ENCODE results near the gene REM2. TPM values are rescaled to one million over a fixed set of nuclear protein-coding genes. Genes with fewer than 3 reads are reported as not detected.

REM2 gene
- total RNA-seq, 1 experiment from 2014 or later = 1.2 TPM

- H3K14ac ChIP-seq (ENCODE audit: insufficient read depth, low read length) = peak overlapping the region; percentile 13
- no peak overlapping the region for H2AFZ ChIP-seq (ENCODE audit: low read length)
- no peaks in the 10 kb centered on the region for H3K79me1 ChIP-seq (ENCODE audit: insufficient read depth, low read depth, low read length, poor library complexity, severe bottlenecking)
- no peaks in the 10 kb centered on the region for H3K79me2 ChIP-seq (ENCODE audit: insufficient read depth, low read length)
- H3T11ph ChIP-seq (ENCODE audit: low read length) = no peak overlapping the region
- H3K9me3 ChIP-seq (ENCODE audit: control insufficient read depth, low read depth, low read length) = no peaks in the 10 kb centered on the region
- Mint-ChIP-seq H3K36me3 (ENCODE audit: insufficient read depth in 1 of 3, low read depth in 3 of 3) (peaks cover 4 to 11% (median 6%) of the 10 kb centered on the region in 3 experiments; a peak in 5 of 7 replicates), H3K9me3 (no peaks in the 10 kb centered on the region; a peak in 1 of 5 replicates), H3K27ac (peak overlapping the region; percentile 65 to 85 (median 84); a peak in 6 of 7 replicates), H3K27me3 (ENCODE audit: low read depth) (peaks cover 35% of the 10 kb centered on the region), H3K4me3 (peak overlapping the region; percentile 64 to 72; a peak in 4 of 5 replicates), H3K4me1 (peaks cover 31 to 36% of the 10 kb centered on the region in 2 experiments)
- H2BK20ac ChIP-seq (ENCODE audit: low read depth, low read length, poor library complexity, severe bottlenecking) = no peak overlapping the region
- H3K4me2 ChIP-seq (ENCODE audit: insufficient read depth, insufficient read length, low read length) = peak overlapping the region; percentile 75
- no peak overlapping the region for H3K23ac ChIP-seq (ENCODE audit: insufficient read length, low read depth, low read length)
- H3K4ac ChIP-seq (ENCODE audit: low read depth, low read length) = no peak overlapping the region
- H3K9ac ChIP-seq (ENCODE audit: extremely low read depth, insufficient read length, low read length) = peak overlapping the region; percentile 28
- peaks cover 3% of the 10 kb centered on the region; the same call in 1 of the 2 replicates for H3K27me3 ChIP-seq (ENCODE audit: insufficient read depth, low read length)
- peaks cover 13% of the 10 kb centered on the region for H3K23me2 ChIP-seq (ENCODE audit: insufficient read length, low read depth, low read length, poor library complexity, severe bottlenecking)
- no peak overlapping the region for H3K56ac ChIP-seq (ENCODE audit: insufficient read length, low read depth, low read length)
- no peak overlapping the region for H4K8ac ChIP-seq (replicated peaks; ENCODE audit: insufficient read length, low read depth, low read length)
- H2BK15ac ChIP-seq (ENCODE audit: low read depth, low read length) = no peak overlapping the region
- H3K4me1 ChIP-seq (ENCODE audit: insufficient read depth, low read length) = no peaks in the 10 kb centered on the region; the same call in 1 of the 2 replicates
- no peak overlapping the region for H4K91ac ChIP-seq (ENCODE audit: insufficient read length, low read depth, low read length)
- WGBS (ENCODE audit: extremely low coverage, insufficient read length, low lambda C conversion rate) = no CpG with 5 or more reads among the region's 6 CpGs
- peak overlapping the region; percentile 52 for H3K18ac ChIP-seq (ENCODE audit: insufficient read length, low read depth, low read length)
- H4K20me1 ChIP-seq (ENCODE audit: control insufficient read depth, insufficient read depth, insufficient read length) = no peaks in the 10 kb centered on the region
- H2AK5ac ChIP-seq (ENCODE audit: insufficient read length, low read length) = no peak overlapping the region
- TF ChIP-seq, protein P1, sequence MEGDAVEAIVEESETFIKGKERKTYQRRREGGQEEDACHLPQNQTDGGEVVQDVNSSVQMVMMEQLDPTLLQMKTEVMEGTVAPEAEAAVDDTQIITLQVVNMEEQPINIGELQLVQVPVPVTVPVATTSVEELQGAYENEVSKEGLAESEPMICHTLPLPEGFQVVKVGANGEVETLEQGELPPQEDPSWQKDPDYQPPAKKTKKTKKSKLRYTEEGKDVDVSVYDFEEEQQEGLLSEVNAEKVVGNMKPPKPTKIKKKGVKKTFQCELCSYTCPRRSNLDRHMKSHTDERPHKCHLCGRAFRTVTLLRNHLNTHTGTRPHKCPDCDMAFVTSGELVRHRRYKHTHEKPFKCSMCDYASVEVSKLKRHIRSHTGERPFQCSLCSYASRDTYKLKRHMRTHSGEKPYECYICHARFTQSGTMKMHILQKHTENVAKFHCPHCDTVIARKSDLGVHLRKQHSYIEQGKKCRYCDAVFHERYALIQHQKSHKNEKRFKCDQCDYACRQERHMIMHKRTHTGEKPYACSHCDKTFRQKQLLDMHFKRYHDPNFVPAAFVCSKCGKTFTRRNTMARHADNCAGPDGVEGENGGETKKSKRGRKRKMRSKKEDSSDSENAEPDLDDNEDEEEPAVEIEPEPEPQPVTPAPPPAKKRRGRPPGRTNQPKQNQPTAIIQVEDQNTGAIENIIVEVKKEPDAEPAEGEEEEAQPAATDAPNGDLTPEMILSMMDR (conservative IDR thresholded peaks at IDR 0.05) = no peak
- DNase-seq = peak; percentile 69
- no peak overlapping the region for H2BK120ac ChIP-seq (ENCODE audit: low read depth, low read length, poor library complexity, severe bottlenecking)
- no peak overlapping the region for H4K5ac ChIP-seq (ENCODE audit: insufficient read length, low read depth, low read length)
- H3K27ac ChIP-seq (ENCODE audit: insufficient read length, low read depth, low read length) = no peak overlapping the region
- no peak overlapping the region for H2BK12ac ChIP-seq (ENCODE audit: insufficient read length, low read depth, low read length)
- H2BK5ac ChIP-seq (ENCODE audit: insufficient read length, low read length) = no peak overlapping the region
These were observed 371 bp upstream of the REM2 start for GRCh38 chr14:22882529-22883172.
